Tibial nerve (tissue), 4 donors: ENCODE measurements around the gene DSG3.

ENCODE experiments used
- EP300 ChIP-seq, 2 donors: sonication (generic); formaldehyde crosslinking; IDR thresholded peaks; one replicate each; pipeline ENCODE4 v1.6.1; 2017; ENCODE audit warnings: antibody characterized with exemption in 2 of 2, mild to moderate bottlenecking in 1 of 2
- POLR2A ChIP-seq, 2 donors: fragments of 450-650 bp; IDR thresholded peaks; one replicate each; pipeline ENCODE4 v1.6.1; 2017; ENCODE audit warnings: antibody characterized with exemption in 2 of 2, mild to moderate bottlenecking in 2 of 2, moderate library complexity in 2 of 2
- TF ChIP-seq, protein P1 (sequence below), 5 experiments: fragments of 200-600 bp in 3 of 5; fragments of 450-650 bp in 2 of 5; sonication (generic) in 3 of 5; IDR thresholded peaks; one replicate each; pipeline ENCODE4 v1.5.1; 2016 to 2019; ENCODE audit warnings: antibody characterized with exemption in 5 of 5, mild to moderate bottlenecking in 3 of 5, moderate library complexity in 2 of 5

DNA sequence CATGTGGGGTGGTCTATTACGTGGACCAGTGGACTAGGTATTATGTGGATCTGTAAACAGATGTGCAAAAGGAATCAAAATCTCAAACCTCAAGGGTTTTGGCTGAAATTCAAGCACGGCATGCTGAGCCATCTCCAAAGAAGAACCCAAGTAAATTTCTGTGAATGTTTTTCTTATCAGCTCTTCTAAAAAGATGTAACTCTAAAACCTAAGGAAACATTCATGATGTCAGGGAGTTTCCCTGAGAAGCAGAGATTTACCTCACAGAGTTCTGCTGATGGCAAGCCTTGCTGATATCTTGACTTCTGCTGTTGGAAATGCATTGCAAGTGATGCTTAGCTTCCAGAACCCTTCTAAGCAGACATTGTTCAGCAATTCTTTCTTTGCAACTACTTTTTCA lies 49.4 kb upstream of the DSG3 start:
- TF ChIP-seq, protein P1, sequence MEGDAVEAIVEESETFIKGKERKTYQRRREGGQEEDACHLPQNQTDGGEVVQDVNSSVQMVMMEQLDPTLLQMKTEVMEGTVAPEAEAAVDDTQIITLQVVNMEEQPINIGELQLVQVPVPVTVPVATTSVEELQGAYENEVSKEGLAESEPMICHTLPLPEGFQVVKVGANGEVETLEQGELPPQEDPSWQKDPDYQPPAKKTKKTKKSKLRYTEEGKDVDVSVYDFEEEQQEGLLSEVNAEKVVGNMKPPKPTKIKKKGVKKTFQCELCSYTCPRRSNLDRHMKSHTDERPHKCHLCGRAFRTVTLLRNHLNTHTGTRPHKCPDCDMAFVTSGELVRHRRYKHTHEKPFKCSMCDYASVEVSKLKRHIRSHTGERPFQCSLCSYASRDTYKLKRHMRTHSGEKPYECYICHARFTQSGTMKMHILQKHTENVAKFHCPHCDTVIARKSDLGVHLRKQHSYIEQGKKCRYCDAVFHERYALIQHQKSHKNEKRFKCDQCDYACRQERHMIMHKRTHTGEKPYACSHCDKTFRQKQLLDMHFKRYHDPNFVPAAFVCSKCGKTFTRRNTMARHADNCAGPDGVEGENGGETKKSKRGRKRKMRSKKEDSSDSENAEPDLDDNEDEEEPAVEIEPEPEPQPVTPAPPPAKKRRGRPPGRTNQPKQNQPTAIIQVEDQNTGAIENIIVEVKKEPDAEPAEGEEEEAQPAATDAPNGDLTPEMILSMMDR (IDR thresholded peaks at IDR 0.05): no peak
- no peak for TF ChIP-seq POLR2A (IDR thresholded peaks at IDR 0.05)
- TF ChIP-seq EP300 (IDR thresholded peaks at IDR 0.05): no peak
